Measurements from ENCODE around the gene PHF21A.

Gene PHF21A

GRCh38 chr11:46125284-46125683 is 4.0 kb upstream of the PHF21A start:
- Histone ChIP-seq H2AFZ (ENCODE audit: low read length) (no peak overlapping the region), H3K9me3 (ENCODE audit: low read length) (no peaks in the 10 kb centered on the region), H3K79me2 (ENCODE audit: insufficient read depth, low read length) (no peaks in the 10 kb centered on the region), H3K4me2 (ENCODE audit: low read length) (no peak overlapping the region), H3K4me1 (ENCODE audit: insufficient read depth, low read length, severe bottlenecking) (peaks cover 11% of the 10 kb centered on the region), H3K4me3 (ENCODE audit: low read depth, low read length, poor library complexity, severe bottlenecking) (no peak overlapping the region), H3K36me3 (ENCODE audit: insufficient read depth, low read length) (no peaks in the 10 kb centered on the region), H3K9me2 (ENCODE audit: low read depth, low read length) (no peaks in the 10 kb centered on the region), H3K27ac (ENCODE audit: low read depth, low read length, poor library complexity, severe bottlenecking) (no peak overlapping the region), H3F3A (ENCODE audit: insufficient read depth, low read length) (no peaks in the 10 kb centered on the region), H3K9ac (ENCODE audit: low read length) (no peak overlapping the region), H3K27me3 (ENCODE audit: insufficient read depth, low read length) (no peaks in the 10 kb centered on the region), H4K20me1 (ENCODE audit: insufficient read depth, low read length) (no peaks in the 10 kb centered on the region)
- TF ChIP-seq CTCF (IDR thresholded peaks at IDR 0.05; ENCODE audit: low read length) (no peak), EZH2 (IDR thresholded peaks at IDR 0.05; ENCODE audit: borderline replicate concordance, low read length) (no peak)

DNA sequence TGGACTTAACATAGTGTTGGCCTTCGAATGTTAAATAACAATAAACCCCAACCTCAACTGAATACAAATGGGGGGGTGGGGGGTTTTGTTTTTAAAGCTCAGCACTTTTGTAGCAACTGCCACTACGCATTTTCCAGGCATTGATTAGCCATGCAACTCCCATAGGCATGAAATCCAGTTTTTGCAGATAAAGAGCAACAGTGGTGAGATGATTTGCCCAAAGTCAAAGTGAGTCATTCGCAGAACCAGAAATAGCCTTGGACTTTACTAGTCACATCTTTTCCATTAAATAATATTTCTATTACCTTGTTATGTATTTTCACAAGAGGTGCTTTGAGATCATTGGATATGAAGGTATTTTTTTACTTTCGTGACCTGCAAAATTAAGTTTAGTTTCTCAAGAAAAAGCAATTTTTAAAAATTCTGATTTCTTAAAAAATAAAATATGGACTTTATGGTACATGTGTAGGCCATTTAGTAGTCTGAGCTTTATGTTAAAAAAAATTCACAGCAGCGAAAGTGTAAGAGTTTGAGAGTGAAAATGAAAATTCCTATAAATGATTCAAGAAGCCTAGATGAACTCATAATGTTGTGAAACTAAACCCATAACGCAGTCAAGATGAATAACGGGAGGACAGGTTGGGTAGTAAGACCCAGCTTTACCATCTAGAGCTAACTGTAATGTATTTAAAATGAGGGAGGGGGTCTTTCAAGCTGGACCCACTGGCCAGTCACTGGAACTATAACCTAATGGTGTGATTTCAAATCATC is 1.9 kb upstream of the PHF21A start:
- Histone ChIP-seq H3K4me2 (ENCODE audit: low read length) (no peak overlapping the region), H3K4me1 (ENCODE audit: insufficient read depth, low read length, severe bottlenecking) (peaks cover 23% of the 10 kb centered on the region), H3K9me3 (ENCODE audit: low read length) (no peaks in the 10 kb centered on the region), H3K9me2 (ENCODE audit: low read depth, low read length) (no peaks in the 10 kb centered on the region), H3K9ac (ENCODE audit: low read length) (no peak overlapping the region), H3K27ac (ENCODE audit: low read depth, low read length, poor library complexity, severe bottlenecking) (no peak overlapping the region), H4K20me1 (ENCODE audit: insufficient read depth, low read length) (no peaks in the 10 kb centered on the region), H3F3A (ENCODE audit: insufficient read depth, low read length) (peaks cover 6% of the 10 kb centered on the region; the same call in 1 of the 2 replicates), H2AFZ (ENCODE audit: low read length) (no peak overlapping the region), H3K36me3 (ENCODE audit: insufficient read depth, low read length) (no peaks in the 10 kb centered on the region), H3K27me3 (ENCODE audit: insufficient read depth, low read length) (no peaks in the 10 kb centered on the region), H3K4me3 (ENCODE audit: low read depth, low read length, poor library complexity, severe bottlenecking) (no peak overlapping the region), H3K79me2 (ENCODE audit: insufficient read depth, low read length) (peaks cover 11% of the 10 kb centered on the region)
- TF ChIP-seq CTCF (IDR thresholded peaks at IDR 0.05; ENCODE audit: low read length), result no peak
- TF ChIP-seq EZH2 (IDR thresholded peaks at IDR 0.05; ENCODE audit: borderline replicate concordance, low read length), result no peak

DNA sequence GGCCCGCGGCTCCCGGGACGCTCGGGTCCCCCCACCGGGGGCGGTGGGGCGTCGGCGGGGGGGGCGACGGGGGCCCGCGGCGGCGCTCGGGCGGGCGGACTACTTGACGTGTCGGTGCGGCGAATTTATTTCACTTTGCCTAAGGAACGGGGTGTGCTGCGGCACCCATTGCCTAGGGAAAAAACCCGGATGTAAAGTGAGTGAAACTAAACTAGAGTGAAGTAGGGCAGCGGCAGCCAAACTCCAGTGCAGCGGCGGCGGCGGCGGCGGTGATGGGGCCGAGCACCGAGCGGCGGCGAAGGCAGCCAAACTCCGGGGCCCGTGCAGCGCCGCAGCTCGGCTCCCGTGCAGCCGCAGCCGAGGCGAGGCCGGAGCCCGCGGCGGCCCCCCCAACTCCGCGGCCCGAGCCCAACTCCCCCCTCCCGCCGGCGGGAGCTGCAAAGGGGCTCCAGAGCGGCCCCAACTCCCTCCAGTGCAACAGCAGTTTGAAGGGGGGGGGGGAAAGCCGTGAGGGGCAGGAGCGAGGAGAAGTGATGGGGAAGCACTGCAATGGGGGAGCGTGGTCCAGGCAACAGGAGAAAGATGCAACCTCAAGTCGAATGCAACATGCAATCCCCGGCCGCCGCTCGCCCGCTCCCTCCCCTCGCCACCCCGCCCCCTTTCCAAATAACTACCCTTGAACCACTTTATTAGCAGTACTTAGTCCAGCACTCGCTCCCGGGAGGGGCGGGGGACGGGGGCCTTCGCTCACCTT is 647 bp upstream of the PHF21A start:
- peak overlapping the region; percentile 51 for H3K27ac ChIP-seq (ENCODE audit: low read depth, low read length, poor library complexity, severe bottlenecking)

More for the DNA sequence above, 647 bp upstream of the PHF21A start:
- no peaks in the 10 kb centered on the region for H3K27me3 ChIP-seq (ENCODE audit: insufficient read depth, low read length)
- peak overlapping the region; percentile 78 for H3K4me3 ChIP-seq (ENCODE audit: low read depth, low read length, poor library complexity, severe bottlenecking)
- H4K20me1 ChIP-seq (ENCODE audit: insufficient read depth, low read length), result no peaks in the 10 kb centered on the region
- H3K9me3 ChIP-seq (ENCODE audit: low read length), result no peaks in the 10 kb centered on the region
- peaks cover 23% of the 10 kb centered on the region for H3K79me2 ChIP-seq (ENCODE audit: insufficient read depth, low read length)
- no peak for TF ChIP-seq EZH2 (IDR thresholded peaks at IDR 0.05; ENCODE audit: borderline replicate concordance, low read length)
- no peak for TF ChIP-seq CTCF (IDR thresholded peaks at IDR 0.05; ENCODE audit: low read length)
- no peaks in the 10 kb centered on the region for H3K9me2 ChIP-seq (ENCODE audit: low read depth, low read length)
- H3K4me2 ChIP-seq (ENCODE audit: low read length), result peak overlapping the region; percentile 94
- H3F3A ChIP-seq (ENCODE audit: insufficient read depth, low read length), result peaks cover 6% of the 10 kb centered on the region; the same call in 1 of the 2 replicates
- H3K36me3 ChIP-seq (ENCODE audit: insufficient read depth, low read length), result no peaks in the 10 kb centered on the region
- H3K4me1 ChIP-seq (ENCODE audit: insufficient read depth, low read length, severe bottlenecking), result peaks cover 32% of the 10 kb centered on the region
- H2AFZ ChIP-seq (ENCODE audit: low read length), result peak overlapping the region; percentile 28; the same call in 1 of the 2 replicates
- peak overlapping the region; percentile 82 for H3K9ac ChIP-seq (ENCODE audit: low read length)

Data from OCI-LY1 (cell line).